Astrocyte (in vitro differentiated cells and primary cell): Measurements from ENCODE around the gene EID3.

Experiments used
- CTCF ChIP-seq: IDR thresholded peaks from 2 replicates; pipeline ENCODE4 v1.5.1; 2011; ENCODE audit warnings: low read depth, mild to moderate bottlenecking, inconsistent platforms, low read length, moderate library complexity; ENCODE audit not compliant: insufficient read depth
- EZH2 ChIP-seq: IDR thresholded peaks from 2 replicates; pipeline ENCODE4 v1.6.1; 2012; ENCODE audit warnings: mild to moderate bottlenecking, low read length, inconsistent platforms; ENCODE audit not compliant: insufficient read depth

- TF ChIP-seq CTCF, result no peak
- no peak for TF ChIP-seq EZH2
These were observed 13.2 kb upstream of the EID3 start for GRCh38 chr12:104290320-104290719.
